K562 (cell line): ENCODE results near the gene HAPSTR1. TPM values are rescaled to one million over a fixed set of nuclear protein-coding genes. Genes with fewer than 3 reads are reported as not detected.
A peak's percentile ranks its signal among the peaks of the same experiment; 100 is the strongest.

Experiments used
- ATAC-seq: fragments of 200-7000 bp; cut with Tn5 transposase; 3 replicates; pipeline ENCODE4 v1.9.1; 2020; ENCODE audit warnings: moderate library complexity
- BruUV-seq: library from RNA; stranded (reverse); fragments of 400-500 nt; replicated peaks from 2 replicates; lab custom pipeline; 2021; lab: Mats Ljungman, UMichigan
- CTCF ChIA-PET: fragments of 300-600 bp; formaldehyde crosslinking; extraction: SDS; loops from one replicate; lab custom pipeline; 2021; ENCODE audit warnings: low intra/inter-chr PET ratio; lab: Yijun Ruan, JAX
- POLR2A ChIA-PET: fragments of 300-600, 350-650 bp; sonication (Branson Sonifier 250); formaldehyde crosslinking; extraction: SDS; loops from one replicate; lab custom pipeline; 2021; ENCODE audit warnings: antibody characterized with exemption, inconsistent platforms; lab: Yijun Ruan, JAX
- DNase-seq, 4 experiments: peaks; one replicate each; pipeline versions ENCODE4 v3.0.0 to v3.0.0-alpha.2; 2011 to 2018; ENCODE audit warnings: low spot score in 3 of 4, mixed read lengths in 3 of 4; ENCODE audit errors: extremely low read depth in 1 of 4
- FAIRE-seq: peaks from 2 replicates; lab custom pipeline; 2011; peaks lifted over from hg19 to GRCh38; lab: Jason Lieb, UNC
- H2AFZ ChIP-seq: 2 replicates; pipeline ENCODE4 v1.6.0; 2011; ENCODE audit warnings: low read depth, low read length, control low read depth, inconsistent platforms
- H3K27ac ChIP-seq: fragments of 200-600 bp; 3 replicates; pipeline ENCODE4 v1.8.0; 2011; ENCODE audit warnings: low read depth, mild to moderate bottlenecking, control low read depth, inconsistent platforms, low read length, moderate library complexity, mixed read lengths; ENCODE audit errors: extremely low read depth
- H3K27me3 ChIP-seq, 2 experiments: fragments of 300-600 bp in 1 of 2; 2 replicates in 1 of 2; 3 replicates in 1 of 2; pipeline versions ENCODE4 v1.6.0 to v1.8.0; 2011; ENCODE audit warnings: inconsistent platforms in 2 of 2, low read length in 2 of 2, mild to moderate bottlenecking in 1 of 2, mixed read lengths in 1 of 2, moderate library complexity in 1 of 2; ENCODE audit not compliant: control insufficient read depth in 2 of 2, insufficient read depth in 2 of 2
- H3K36me3 ChIP-seq: fragments of 300-600 bp; 3 replicates; pipeline ENCODE4 v1.8.0; 2011; ENCODE audit warnings: mild to moderate bottlenecking, low read length, inconsistent platforms; ENCODE audit not compliant: control insufficient read depth, insufficient read depth
- H3K4me1 ChIP-seq, 2 experiments: fragments of 200-600 bp in 1 of 2; replicated peaks in 1 of 2; 2 replicates in 1 of 2; 3 replicates in 1 of 2; pipeline versions ENCODE4 v1.5.1 to v1.8.0; 2011; ENCODE audit warnings: inconsistent platforms in 2 of 2, low read length in 2 of 2, mild to moderate bottlenecking in 1 of 2, mixed read lengths in 1 of 2, moderate library complexity in 1 of 2; ENCODE audit not compliant: control insufficient read depth in 2 of 2, insufficient read depth in 2 of 2
- H3K4me2 ChIP-seq: 2 replicates; pipeline ENCODE4 v1.6.1; 2011; ENCODE audit warnings: low read length, control low read depth, inconsistent platforms, mixed read lengths; ENCODE audit not compliant: insufficient read depth
- H3K4me3 ChIP-seq: fragments of 200-600 bp; sonication (generic), shearing (Covaris generic); 2 replicates; pipeline ENCODE4 v1.5.1; 2016; ENCODE audit warnings: control low read depth, inconsistent platforms
- H3K79me2 ChIP-seq: fragments of 200-600 bp; 3 replicates; pipeline ENCODE4 v1.8.0; 2011; ENCODE audit warnings: low read length, inconsistent platforms; ENCODE audit not compliant: control insufficient read depth, insufficient read depth
- H3K9ac ChIP-seq, 2 experiments: 2 replicates each; pipeline versions ENCODE4 v1.6.0 to v1.6.1; 2011; ENCODE audit warnings: low read depth in 2 of 2, low read length in 2 of 2, control low read depth in 1 of 2, inconsistent platforms in 1 of 2, mild to moderate bottlenecking in 1 of 2, mixed read lengths in 1 of 2; ENCODE audit not compliant: insufficient read depth in 1 of 2
- H3K9me1 ChIP-seq: one replicate; pipeline ENCODE4 v1.6.0; 2011; ENCODE audit warnings: inconsistent platforms, mild to moderate bottlenecking, low read length, moderate library complexity; ENCODE audit not compliant: control insufficient read depth, insufficient read depth
- H3K9me3 ChIP-seq: replicated peaks from 2 replicates; pipeline ENCODE4 v1.5.1; 2011; ENCODE audit warnings: low read depth, low read length, inconsistent platforms; ENCODE audit not compliant: control insufficient read depth, insufficient read depth
- H4K20me1 ChIP-seq: replicated peaks from 2 replicates; pipeline ENCODE4 v1.6.1; 2011; ENCODE audit warnings: low read length, inconsistent platforms, mixed read lengths; ENCODE audit not compliant: control insufficient read depth, insufficient read depth
- FOXJ2 ChIP-seq: fragments of 200-800 bp; sonication (Bioruptor generic); IDR thresholded peaks from 2 replicates; pipeline ENCODE4 v1.6.1; 2016; ENCODE audit warnings: missing genetic modification characterization, missing compliant biosample characterization
- YY1 ChIP-seq, 3 experiments: IDR thresholded peaks; 2 replicates each; pipeline ENCODE4 v1.6.1; 2011; ENCODE audit warnings: low read length in 2 of 3, mild to moderate bottlenecking in 2 of 3, moderate library complexity in 2 of 3, borderline replicate concordance in 1 of 3, control low read depth in 1 of 3, low read depth in 1 of 3; ENCODE audit not compliant: insufficient read depth in 3 of 3, insufficient replicate concordance in 2 of 3, control insufficient read depth in 1 of 3, insufficient read length in 1 of 3; ENCODE audit errors: extremely low read depth in 1 of 3
- WGBS: fragments of 100-300 bp; shearing (Covaris generic); methylation state at CpG from one replicate; pipeline ENCODE4 v1.1.6; 2016; ENCODE audit warnings: low coverage, mixed read lengths; ENCODE audit not compliant: insufficient coverage; ENCODE audit errors: missing lambda C conversion rate; 5-methylcytosine and 5-hydroxymethylcytosine counted together
- in situ Hi-C: fragments of 300-500 bp; cut with MboI; formaldehyde crosslinking; loops from 4 replicates; pipeline ENCODE4 v1.15.0; 2018; ENCODE audit warnings: inconsistent platforms, mixed read lengths
- intact Hi-C: fragments of 100-400 bp; cut with micrococcal nuclease; formaldehyde crosslinking; loops from 2 replicates; pipeline ENCODE4 v1.14.2; 2022
- polyA plus RNA-seq, 8 experiments: library from polyadenylated mRNA; depleted of rRNA in 4 of 8; stranded (reverse) in 5 of 8; unstranded in 3 of 8; fragments of >200 nt; fragmentation: Nextera tagmentation in 2 of 8; fragmentation: Illumina TruSeq in 1 of 8; extraction: Ambion mirVana in 2 of 8; extraction: Trizol in 1 of 8; gene quantifications; 2 replicates each; pipeline versions ENCODE4 v1.2.1 to v1.2.3, GENCODE V29; 2011 to 2014; ENCODE audit warnings: inconsistent platforms in 1 of 8, missing spikeins in 1 of 8
- total RNA-seq, 7 experiments: library from RNA; depleted of rRNA in 6 of 7; stranded (reverse); fragments of >200 nt in 6 of 7; fragmentation: Illumina TruSeq in 2 of 7; extraction: Trizol in 2 of 7; gene quantifications; 2 replicates each; pipeline versions ENCODE4 v1.2.1 to v1.2.3, GENCODE V29; 2011 to 2021; ENCODE audit warnings: low replicate concordance in 1 of 7
- TF ChIP-seq, protein P1 (sequence below): conservative IDR thresholded peaks from 2 replicates; pipeline ENCODE4 v1.6.1; 2011; ENCODE audit warnings: low read depth, mild to moderate bottlenecking, low read length; ENCODE audit not compliant: control insufficient read depth

Gene HAPSTR1
- total and polyA plus RNA-seq, 9 of the 15 experiments (the other 6 are each of a cell fraction or from before 2014, with no cell fraction given) = 10.8 to 67.9 (median 36.5) TPM

DNA sequence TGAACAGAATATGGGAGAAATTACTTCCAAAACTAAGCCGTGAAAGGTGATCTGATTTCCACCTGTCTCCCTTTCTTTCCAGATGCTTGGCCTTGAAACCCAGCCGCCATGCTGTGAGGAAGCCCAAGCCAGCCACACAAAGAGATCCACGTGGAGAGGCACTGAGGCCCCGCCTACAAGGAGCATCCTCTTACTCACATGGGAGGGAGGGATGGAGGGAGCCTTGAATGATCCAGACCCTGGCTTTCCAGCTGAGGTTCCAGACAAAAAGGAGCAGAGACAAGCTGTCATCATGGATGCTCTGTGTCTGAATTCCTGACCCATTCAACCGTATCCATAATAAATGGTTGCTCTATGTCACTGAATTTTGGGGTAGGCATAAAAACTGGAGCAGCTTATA, 48.9 kb upstream of the HAPSTR1 start:
- Histone ChIP-seq H3K27ac (no peak overlapping the region), H3K9me1 (no peaks in the 10 kb centered on the region), H3K9me3 (peaks cover 7% of the 10 kb centered on the region; the same call in 1 of the 2 replicates), H4K20me1 (no peaks in the 10 kb centered on the region), H3K4me2 (no peak overlapping the region), H2AFZ (no peak overlapping the region), H3K4me3 (no peak overlapping the region), H3K4me1 (peaks cover 2 to 6% of the 10 kb centered on the region in 2 experiments; a peak in 3 of 5 replicates), H3K36me3 (no peaks in the 10 kb centered on the region), H3K79me2 (no peaks in the 10 kb centered on the region), H3K9ac (no peak overlapping the region), H3K27me3 (no peaks in the 10 kb centered on the region; a peak in 1 of 5 replicates)
- TF ChIP-seq FOXJ2 (tag) (no peak), YY1 (IDR thresholded peaks at IDR 0.05; ENCODE audit: borderline replicate concordance in 1 of 3, control insufficient read depth in 1 of 3, extremely low read depth in 1 of 3, insufficient read depth in 3 of 3, insufficient read length in 1 of 3, insufficient replicate concordance in 2 of 3, low read depth in 1 of 3, low read length in 2 of 3) (peak in 1 of 3 experiments; percentile 76)
- TF ChIP-seq, protein P1, sequence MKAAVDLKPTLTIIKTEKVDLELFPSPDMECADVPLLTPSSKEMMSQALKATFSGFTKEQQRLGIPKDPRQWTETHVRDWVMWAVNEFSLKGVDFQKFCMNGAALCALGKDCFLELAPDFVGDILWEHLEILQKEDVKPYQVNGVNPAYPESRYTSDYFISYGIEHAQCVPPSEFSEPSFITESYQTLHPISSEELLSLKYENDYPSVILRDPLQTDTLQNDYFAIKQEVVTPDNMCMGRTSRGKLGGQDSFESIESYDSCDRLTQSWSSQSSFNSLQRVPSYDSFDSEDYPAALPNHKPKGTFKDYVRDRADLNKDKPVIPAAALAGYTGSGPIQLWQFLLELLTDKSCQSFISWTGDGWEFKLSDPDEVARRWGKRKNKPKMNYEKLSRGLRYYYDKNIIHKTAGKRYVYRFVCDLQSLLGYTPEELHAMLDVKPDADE = no peak
- ChIA-PET CTCF (no interaction called here), POLR2A (no interaction called here)
- in situ Hi-C loops (no loop called here), intact Hi-C loops (no loop called here)
- ATAC-seq (no peak), DNase-seq (no peak), FAIRE-seq (no peak)
- BruUV-seq = no TSS peak
- 18% methylated on average over 5 of the region's 5 CpGs for WGBS
